Neuronal stem cell (in vitro differentiated cells): ENCODE results near the gene IZUMO4. TPM values are rescaled to one million over a fixed set of nuclear protein-coding genes. Genes with fewer than 3 reads are reported as not detected.

Source experiments
- DNase-seq: peaks from one replicate; pipeline ENCODE4 v3.0.0-alpha.2; 2013; ENCODE audit warnings: low spot score
- H2AFZ ChIP-seq: one replicate; pipeline ENCODE4 v1.6.1; 2013; ENCODE audit warnings: mild to moderate bottlenecking, low read length, inconsistent platforms
- H2AK5ac ChIP-seq: 2 replicates; pipeline ENCODE4 v1.6.1; 2013; ENCODE audit warnings: low read depth, mild to moderate bottlenecking, inconsistent platforms, low read length, moderate library complexity, mixed read lengths
- H2BK120ac ChIP-seq: 2 replicates; pipeline ENCODE4 v1.6.1; 2013; ENCODE audit warnings: low read depth, mild to moderate bottlenecking, inconsistent platforms, low read length, moderate library complexity, mixed read lengths
- H2BK12ac ChIP-seq: one replicate; pipeline ENCODE4 v1.6.1; 2013; ENCODE audit warnings: low read length, inconsistent platforms
- H2BK15ac ChIP-seq: 2 replicates; pipeline ENCODE4 v1.6.1; 2013; ENCODE audit warnings: mild to moderate bottlenecking, low read length, inconsistent platforms, mixed read lengths
- H2BK5ac ChIP-seq: one replicate; pipeline ENCODE4 v1.6.1; 2013; ENCODE audit warnings: inconsistent platforms, mild to moderate bottlenecking, low read length, moderate library complexity
- H3K14ac ChIP-seq: one replicate; pipeline ENCODE4 v1.6.1; 2013; ENCODE audit warnings: low read length, inconsistent platforms
- H3K18ac ChIP-seq: 2 replicates; pipeline ENCODE4 v1.6.1; 2013; ENCODE audit warnings: low read length, inconsistent platforms
- H3K23ac ChIP-seq: 2 replicates; pipeline ENCODE4 v1.6.1; 2013; ENCODE audit warnings: low read depth, mild to moderate bottlenecking, mixed read lengths, low read length, inconsistent platforms; ENCODE audit not compliant: poor library complexity
- H3K27ac ChIP-seq: replicated peaks from 3 replicates; pipeline ENCODE4 v1.5.1; 2013; ENCODE audit warnings: low read length, inconsistent platforms
- H3K27me3 ChIP-seq, 3 experiments: 2 replicates each; pipeline ENCODE4 v1.6.1; 2013; ENCODE audit warnings: low read length in 3 of 3, mild to moderate bottlenecking in 2 of 3, inconsistent platforms in 1 of 3, low read depth in 1 of 3, mixed read lengths in 1 of 3, moderate library complexity in 1 of 3; ENCODE audit not compliant: control insufficient read depth in 3 of 3, insufficient read depth in 3 of 3
- H3K36me3 ChIP-seq, 2 donors: replicated peaks in 1 of 2; 2 replicates each; pipeline ENCODE4 v1.6.1; 2013; ENCODE audit warnings: low read length in 2 of 2; ENCODE audit not compliant: control insufficient read depth in 2 of 2, insufficient read depth in 2 of 2
- H3K4ac ChIP-seq: 2 replicates; pipeline ENCODE4 v1.6.1; 2013; ENCODE audit warnings: inconsistent platforms, mild to moderate bottlenecking, low read length, moderate library complexity
- H3K4me1 ChIP-seq, 2 donors: 1 replicate in 1 of 2; 2 replicates in 1 of 2; pipeline ENCODE4 v1.6.1; 2013; ENCODE audit warnings: low read length in 2 of 2, low read depth in 1 of 2; ENCODE audit not compliant: control insufficient read depth in 2 of 2, insufficient read depth in 1 of 2
- H3K4me2 ChIP-seq: one replicate; pipeline ENCODE4 v1.6.1; 2013; ENCODE audit warnings: mild to moderate bottlenecking, low read length, inconsistent platforms; ENCODE audit not compliant: insufficient read depth, poor library complexity, severe bottlenecking
- H3K4me3 ChIP-seq, 2 donors: 2 replicates each; pipeline ENCODE4 v1.5.1; 2013; ENCODE audit warnings: low read length in 2 of 2, mild to moderate bottlenecking in 2 of 2, inconsistent platforms in 1 of 2, moderate library complexity in 1 of 2
- H3K79me1 ChIP-seq: one replicate; pipeline ENCODE4 v1.6.1; 2013; ENCODE audit warnings: low read depth, mild to moderate bottlenecking, inconsistent platforms, low read length, moderate library complexity
- H3K9ac ChIP-seq: one replicate; pipeline ENCODE4 v1.6.1; 2013; ENCODE audit warnings: mild to moderate bottlenecking, low read depth, low read length, inconsistent platforms; ENCODE audit not compliant: poor library complexity
- H3K9me3 ChIP-seq, 2 donors: replicated peaks in 1 of 2; 2 replicates each; pipeline versions ENCODE3 to v1.6.1; 2013; ENCODE audit warnings: low read length in 2 of 2, mild to moderate bottlenecking in 2 of 2, inconsistent platforms in 1 of 2, low read depth in 1 of 2, mixed read lengths in 1 of 2, moderate library complexity in 1 of 2; ENCODE audit not compliant: control insufficient read depth in 2 of 2, insufficient read depth in 1 of 2
- H4K8ac ChIP-seq: one replicate; pipeline ENCODE4 v1.6.1; 2013; ENCODE audit warnings: low read depth, mild to moderate bottlenecking, inconsistent platforms, low read length, moderate library complexity
- H4K91ac ChIP-seq: one replicate; pipeline ENCODE4 v1.6.1; 2013; ENCODE audit warnings: low read length, low read depth, mild to moderate bottlenecking, inconsistent platforms; ENCODE audit not compliant: poor library complexity
- WGBS, 2 donors: extraction: QIAGEN DNeasy Blood & Tissue Kit; methylation state at CpG; one replicate each; pipeline ENCODE4 v1.1.7; 2013; ENCODE audit warnings: missing lambda C conversion rate in 2 of 2, mixed read lengths in 1 of 2; ENCODE audit not compliant: insufficient read length in 2 of 2, insufficient replicate concordance in 1 of 2; ENCODE audit errors: extremely low coverage in 2 of 2; 5-methylcytosine and 5-hydroxymethylcytosine counted together
- polyA plus RNA-seq, 2 experiments: library from polyadenylated mRNA; stranded (reverse); fragments of 200-250 nt; gene quantifications; one replicate each; pipeline ENCODE4 v1.2.3, GENCODE V29; 2013

Gene IZUMO4
- polyA plus RNA-seq (2013, experiment 1 of 2): 2.5 TPM
- polyA plus RNA-seq (2013, experiment 2 of 2): 2.3 TPM

GRCh38 chr19:2096480-2097202, at the start of gene IZUMO4:
Gene IZUMO4 (plus strand): TSS chr19:2096915. CDS start chr19:2096946, 31 bp downstream.
- peak; percentile 99 for DNase-seq
- WGBS, 2 donors: no CpG with 5 or more reads among the region's 70 CpGs
- peak within 1 kb of the TSS; percentile 91 for H3K4me2 ChIP-seq
- no peak within 1 kb of the TSS for H4K91ac ChIP-seq
- peak within 1 kb of the TSS; percentile 75 for H2AK5ac ChIP-seq
- H3K4ac ChIP-seq: no peak within 1 kb of the TSS
- H3K9ac ChIP-seq: peak within 1 kb of the TSS; percentile 88
- H3K4me1 ChIP-seq: peaks cover 6 to 10% of the 10 kb centered on the region in 2 donors
- H4K8ac ChIP-seq: no peak within 1 kb of the TSS
- peak within 1 kb of the TSS; percentile 97 for H3K27ac ChIP-seq
- peaks cover 4% of the 10 kb centered on the region for H3K79me1 ChIP-seq
- H3K14ac ChIP-seq: peak within 1 kb of the TSS; percentile 90
- peak within 1 kb of the TSS; percentile 94 for H2AFZ ChIP-seq
- H2BK15ac ChIP-seq: peak within 1 kb of the TSS; percentile 49
- H3K36me3 ChIP-seq: peaks cover 22 to 45% of the 10 kb centered on the region in 2 donors
- no peak within 1 kb of the TSS for H2BK12ac ChIP-seq
- H3K18ac ChIP-seq: peak within 1 kb of the TSS; percentile 96
- H3K23ac ChIP-seq: peak within 1 kb of the TSS; percentile 91
- peak within 1 kb of the TSS; percentile 61 for H2BK120ac ChIP-seq
- no peaks in the 10 kb centered on the region for H3K27me3 ChIP-seq
- H3K4me3 ChIP-seq: peak within 1 kb of the TSS; percentile 86 to 93
- H3K9me3 ChIP-seq: no peaks in the 10 kb centered on the region
- H2BK5ac ChIP-seq: peak within 1 kb of the TSS; percentile 87

- Histone ChIP-seq H3K4me3 (no peak overlapping the region), H3K4me1 (peaks cover 17 to 25% of the 10 kb centered on the region in 2 donors), H2BK120ac (no peak overlapping the region), H3K27me3 (no peaks in the 10 kb centered on the region), H4K91ac (no peak overlapping the region), H3K79me1 (peaks cover 52% of the 10 kb centered on the region), H3K23ac (no peak overlapping the region), H3K4me2 (no peak overlapping the region), H3K27ac (no peak overlapping the region), H2BK5ac (no peak overlapping the region), H3K14ac (peak overlapping the region; percentile 38), H3K4ac (no peak overlapping the region), H3K9me3 (no peaks in the 10 kb centered on the region), H3K9ac (no peak overlapping the region), H2BK12ac (no peak overlapping the region), H2AK5ac (no peak overlapping the region), H4K8ac (peak overlapping the region; percentile 23), H3K18ac (no peak overlapping the region), H2BK15ac (no peak overlapping the region), H3K36me3 (peaks cover 33 to 64% of the 10 kb centered on the region in 2 donors), H2AFZ (no peak overlapping the region)
- no peak for DNase-seq
- no CpG with 5 or more reads among the region's 6 CpGs for WGBS, 2 donors
These were observed 49.7 kb upstream of the IZUMO4 start for GRCh38 chr19:2047076-2047448.

GRCh38 chr19:2047449-2048103, 49.1 kb upstream of the IZUMO4 start:
- peak overlapping the region; percentile 46 for H2AK5ac ChIP-seq

More at GRCh38 chr19:2047449-2048103, 49.1 kb upstream of the IZUMO4 start:
- H3K14ac ChIP-seq: peak overlapping the region; percentile 38
- H3K9me3 ChIP-seq: no peaks in the 10 kb centered on the region
- WGBS, 2 donors: no CpG with 5 or more reads among the region's 22 CpGs
- H3K27me3 ChIP-seq: no peaks in the 10 kb centered on the region
- DNase-seq: no peak
- H3K4me2 ChIP-seq: no peak overlapping the region
- H2BK5ac ChIP-seq: peak overlapping the region; percentile 75
- H2AFZ ChIP-seq: no peak overlapping the region
- peak overlapping the region; percentile 73 for H3K23ac ChIP-seq
- peak overlapping the region; percentile 43 for H4K8ac ChIP-seq
- no peak overlapping the region for H2BK15ac ChIP-seq
- H3K4me1 ChIP-seq: peaks cover 20 to 21% of the 10 kb centered on the region in 2 donors
- H3K4ac ChIP-seq: no peak overlapping the region
- H3K36me3 ChIP-seq: peaks cover 33 to 60% of the 10 kb centered on the region in 2 donors
- H3K27ac ChIP-seq: no peak overlapping the region
- H3K18ac ChIP-seq: peak overlapping the region; percentile 48
- no peak overlapping the region for H3K9ac ChIP-seq
- no peak overlapping the region for H4K91ac ChIP-seq
- no peak overlapping the region for H2BK12ac ChIP-seq
- H2BK120ac ChIP-seq: no peak overlapping the region
- H3K4me3 ChIP-seq: no peak overlapping the region
- H3K79me1 ChIP-seq: peaks cover 53% of the 10 kb centered on the region
